ENCODE data around the gene SIRT2. TPM values are rescaled to one million over a fixed set of nuclear protein-coding genes. Genes with fewer than 3 reads are reported as not detected.
"Not testable (repeated sequence)": the region's sequence is repeated elsewhere in the genome, so short reads cannot be mapped to it uniquely, and the experiment has no call there.

Gene SIRT2
- total RNA-seq, 1 experiment from 2014 or later: 162 TPM

- intact Hi-C loops (cut with micrococcal nuclease; ENCODE audit: unreplicated experiment): no loop called here
- TF ChIP-seq TCF7L2 (IDR thresholded peaks at IDR 0.05; ENCODE audit: low read depth, low read length) (no peak), REST (IDR thresholded peaks at IDR 0.05; ENCODE audit: insufficient read depth in 1 of 2, low read depth in 2 of 2, low read length in 1 of 2) (no peak), POLR2AphosphoS5 (IDR thresholded peaks at IDR 0.05; ENCODE audit: low read depth, low read length) (no peak), SIN3A (IDR thresholded peaks at IDR 0.05; ENCODE audit: borderline replicate concordance, insufficient read depth, low read depth, low read length) (no peak), CTCF (IDR thresholded peaks at IDR 0.05) (no peak)
- Histone ChIP-seq H3K27me3 (ENCODE audit: control insufficient read depth, insufficient read depth, low read length) (no peaks in the 10 kb centered on the region), H3K4me1 (ENCODE audit: control insufficient read depth, insufficient read depth, low read length) (no peaks in the 10 kb centered on the region), H3K9me3 (ENCODE audit: control insufficient read depth, insufficient read depth, low read depth, low read length) (no peaks in the 10 kb centered on the region), H3K27ac (ENCODE audit: low read length) (no peak overlapping the region), H3K36me3 (ENCODE audit: control insufficient read depth, insufficient read depth, low read length) (no peaks in the 10 kb centered on the region), H3K4me3 (ENCODE audit: low read depth in 2 of 2, low read length in 2 of 2) (no peak overlapping the region)
- ChIA-PET CTCF (interaction anchor here (2.5 to 2.8 kb wide), 2 partner anchors 8 to 36 kb away, joined by 7 to 13 read pairs; no protein-coding TSS in a partner anchor), POLR2A (interaction anchor here (1.1 kb wide), 1 partner anchor 10 kb away, joined by 4 read pairs; no protein-coding TSS in a partner anchor)
- in situ Hi-C loops (cut with HindIII; ENCODE audit: low pct_unique_long_range_greater_than_20kb, low sequenced_read_pairs): no loop called here
- BruUV-seq (replicated peaks): no TSS peak
- ATAC-seq: no peak
- no peak for DNase-seq (ENCODE audit: low read depth, low spot score)
Observed at GRCh38 chr19:38888876-38889275, 10.5 kb downstream of the SIRT2 start.

GRCh38 chr19:38884691-38885090, 14.7 kb downstream of the SIRT2 start:
- H3K27me3 ChIP-seq (ENCODE audit: control insufficient read depth, insufficient read depth, low read length); H3K4me3 ChIP-seq (ENCODE audit: low read depth in 2 of 2, low read length in 2 of 2); H3K36me3 ChIP-seq (ENCODE audit: control insufficient read depth, insufficient read depth, low read length); H3K9me3 ChIP-seq (ENCODE audit: control insufficient read depth, insufficient read depth, low read depth, low read length); DNase-seq (ENCODE audit: low read depth, low spot score); in situ Hi-C loops (cut with HindIII; ENCODE audit: low pct_unique_long_range_greater_than_20kb, low sequenced_read_pairs); H3K27ac ChIP-seq (ENCODE audit: low read length); intact Hi-C loops (cut with micrococcal nuclease; ENCODE audit: unreplicated experiment); H3K4me1 ChIP-seq (ENCODE audit: control insufficient read depth, insufficient read depth, low read length); BruUV-seq (replicated peaks); ATAC-seq: not testable (repeated sequence)
- CTCF ChIA-PET: interaction anchor here (0.7 kb wide), 3 partner anchors 19 to 147 kb away, joined by 5 to 7 read pairs (median 5); no protein-coding TSS in a partner anchor
- POLR2A ChIA-PET: interaction anchor here (0.6 to 0.9 kb wide), 2 partner anchors 16 to 40 kb away, joined by 7 to 11 read pairs; no protein-coding TSS in a partner anchor

GRCh38 chr19:38883286-38883685, 16.1 kb downstream of the SIRT2 start:
- H3K9me3 ChIP-seq (ENCODE audit: control insufficient read depth, insufficient read depth, low read depth, low read length): no peaks in the 10 kb centered on the region
- TF ChIP-seq TCF7L2 (IDR thresholded peaks at IDR 0.05; ENCODE audit: low read depth, low read length) (no peak), CTCF (IDR thresholded peaks at IDR 0.05) (no peak), SIN3A (IDR thresholded peaks at IDR 0.05; ENCODE audit: borderline replicate concordance, insufficient read depth, low read depth, low read length) (no peak), REST (IDR thresholded peaks at IDR 0.05; ENCODE audit: insufficient read depth in 1 of 2, low read depth in 2 of 2, low read length in 1 of 2) (no peak; a peak in 1 of 4 replicates), POLR2AphosphoS5 (IDR thresholded peaks at IDR 0.05; ENCODE audit: low read depth, low read length) (no peak)
- H3K36me3 ChIP-seq (ENCODE audit: control insufficient read depth, insufficient read depth, low read length): no peaks in the 10 kb centered on the region
- BruUV-seq (replicated peaks): no TSS peak
- H3K27me3 ChIP-seq (ENCODE audit: control insufficient read depth, insufficient read depth, low read length): no peaks in the 10 kb centered on the region
- intact Hi-C loops (cut with micrococcal nuclease; ENCODE audit: unreplicated experiment): no loop called here
- CTCF ChIA-PET: interaction anchor here (0.7 kb wide), 1 partner anchor 172 kb away, joined by 4 read pairs; no protein-coding TSS in a partner anchor
- no peak overlapping the region for H3K4me3 ChIP-seq (ENCODE audit: low read depth in 2 of 2, low read length in 2 of 2)
- H3K27ac ChIP-seq (ENCODE audit: low read length): no peak overlapping the region
- POLR2A ChIA-PET: interaction anchor here (0.7 to 1.1 kb wide), 3 partner anchors 17 to 304 kb away, joined by 3 to 14 read pairs (median 10); no protein-coding TSS in a partner anchor
- in situ Hi-C loops (cut with HindIII; ENCODE audit: low pct_unique_long_range_greater_than_20kb, low sequenced_read_pairs): no loop called here
- H3K4me1 ChIP-seq (ENCODE audit: control insufficient read depth, insufficient read depth, low read length): peaks cover 1% of the 10 kb centered on the region; the same call in 1 of the 2 replicates
- ATAC-seq (no peak), DNase-seq (ENCODE audit: low read depth, low spot score) (no peak)

All from Panc1 (cell line).